Liver (tissue), 9 donors: Measurements from ENCODE around the gene UBQLN1. TPM values are rescaled to one million over a fixed set of nuclear protein-coding genes. Genes with fewer than 3 reads are reported as not detected.

Experiments used
- DNase-seq: peaks from one replicate; pipeline ENCODE4 v3.0.0-alpha.2; 2017; ENCODE audit warnings: low spot score
- H3K27ac ChIP-seq, 2 donors: one replicate each; pipeline ENCODE4 v1.7.0; 2013; ENCODE audit warnings: inconsistent platforms in 2 of 2, low read length in 2 of 2, control low read depth in 1 of 2, low read depth in 1 of 2, mild to moderate bottlenecking in 1 of 2
- H3K27me3 ChIP-seq, 4 donors: one replicate each; pipeline versions ENCODE4 v1.6.1 to v1.7.0; 2013; ENCODE audit warnings: low read length in 3 of 4, inconsistent platforms in 1 of 4, mild to moderate bottlenecking in 1 of 4, moderate library complexity in 1 of 4; ENCODE audit not compliant: control insufficient read depth in 4 of 4, insufficient read depth in 4 of 4
- H3K36me3 ChIP-seq, 4 donors: one replicate each; pipeline versions ENCODE4 v1.6.1 to v1.7.0; 2013; ENCODE audit warnings: low read length in 3 of 4, mild to moderate bottlenecking in 3 of 4, low read depth in 1 of 4, moderate library complexity in 1 of 4; ENCODE audit not compliant: control insufficient read depth in 4 of 4, insufficient read depth in 3 of 4
- H3K4me1 ChIP-seq, 4 donors: one replicate each; pipeline versions ENCODE4 v1.6.1 to v1.7.0; 2013; ENCODE audit warnings: low read length in 3 of 4, mild to moderate bottlenecking in 3 of 4, moderate library complexity in 1 of 4; ENCODE audit not compliant: control insufficient read depth in 4 of 4, insufficient read depth in 4 of 4
- H3K4me3 ChIP-seq, 3 donors: one replicate each; pipeline versions ENCODE4 v1.6.1 to v1.7.0; 2013; ENCODE audit warnings: low read length in 3 of 3, control low read depth in 1 of 3, low read depth in 1 of 3, mild to moderate bottlenecking in 1 of 3
- H3K9ac ChIP-seq, 2 donors: one replicate each; pipeline ENCODE4 v1.7.0; 2013; ENCODE audit warnings: low read length in 2 of 2, mild to moderate bottlenecking in 2 of 2, moderate library complexity in 2 of 2, control low read depth in 1 of 2, low read depth in 1 of 2
- H3K9me3 ChIP-seq, 4 donors: one replicate each; pipeline versions ENCODE4 v1.6.1 to v1.7.0; 2013; ENCODE audit warnings: low read length in 3 of 4; ENCODE audit not compliant: control insufficient read depth in 4 of 4
- ATF3 ChIP-seq: IDR thresholded peaks from 2 replicates; pipeline ENCODE4 v1.6.1; 2016; ENCODE audit warnings: antibody characterized with exemption
- FOXA1 ChIP-seq: IDR thresholded peaks from 2 replicates; pipeline ENCODE4 v1.6.1; 2016; ENCODE audit warnings: antibody characterized with exemption
- FOXA2 ChIP-seq: IDR thresholded peaks from 2 replicates; pipeline ENCODE4 v1.6.1; 2016; ENCODE audit warnings: antibody characterized with exemption
- GABPA ChIP-seq, 2 donors: IDR thresholded peaks in 1 of 2; conservative IDR thresholded peaks in 1 of 2; 2 replicates each; pipeline ENCODE4 v1.6.1; 2016; ENCODE audit warnings: antibody characterized with exemption in 2 of 2, mild to moderate bottlenecking in 1 of 2, moderate library complexity in 1 of 2
- JUND ChIP-seq, 2 donors: IDR thresholded peaks; 2 replicates each; pipeline ENCODE4 v1.6.1; 2016; ENCODE audit warnings: antibody characterized with exemption in 2 of 2
- MAX ChIP-seq: IDR thresholded peaks from 2 replicates; pipeline ENCODE4 v1.6.1; 2016; ENCODE audit warnings: antibody characterized with exemption
- NR2F2 ChIP-seq: IDR thresholded peaks from 2 replicates; pipeline ENCODE4 v1.6.1; 2016; ENCODE audit warnings: antibody characterized with exemption
- RAD21 ChIP-seq, 2 donors: IDR thresholded peaks; 2 replicates each; pipeline ENCODE4 v1.6.1; 2016; ENCODE audit warnings: antibody characterized with exemption in 2 of 2, mild to moderate bottlenecking in 2 of 2
- RXRA ChIP-seq, 2 donors: IDR thresholded peaks; 2 replicates each; pipeline ENCODE4 v1.6.1; 2017 to 2018; ENCODE audit warnings: antibody characterized with exemption in 2 of 2, mild to moderate bottlenecking in 1 of 2
- SP1 ChIP-seq: IDR thresholded peaks from 2 replicates; pipeline ENCODE4 v1.6.1; 2018; ENCODE audit warnings: antibody characterized with exemption, mild to moderate bottlenecking
- TAF1 ChIP-seq: conservative IDR thresholded peaks from 2 replicates; pipeline ENCODE4 v1.6.1; 2016; ENCODE audit warnings: antibody characterized with exemption, mild to moderate bottlenecking
- ZBTB33 ChIP-seq: IDR thresholded peaks from 2 replicates; pipeline ENCODE4 v1.6.1; 2016; ENCODE audit warnings: antibody characterized with exemption
- WGBS: extraction: QIAGEN DNeasy Blood & Tissue Kit; methylation state at CpG from one replicate; pipeline ENCODE4 v1.1.7; 2013; 5-methylcytosine and 5-hydroxymethylcytosine counted together
- polyA plus RNA-seq, 2 donors: library from polyadenylated mRNA; stranded (reverse) in 1 of 2; unstranded in 1 of 2; fragments of 200-250 nt in 1 of 2; fragments of >200 nt in 1 of 2; fragmentation: Nextera tagmentation in 1 of 2; extraction: Ambion mirVana in 1 of 2; gene quantifications; one replicate each; pipeline versions ENCODE4 v1.2.1 to v1.2.3, GENCODE V29; 2013 to 2015
- total RNA-seq, 2 donors: library from RNA; depleted of rRNA; stranded (reverse); fragments of >200 nt; gene quantifications; one replicate each; pipeline ENCODE4 v1.2.3, GENCODE V29; 2014
- donor health status: healthy.
- donor health status: healthy.
- donor health status: healthy.
- donor health status: healthy.
- donor health status: healthy.

The UBQLN1 gene
- total and polyA plus RNA-seq, 4 donors: 42.7 to 88.8 (median 63.1) TPM

- no peaks in the 10 kb centered on the region for H3K27me3 ChIP-seq
- no peak overlapping the region for H3K27ac ChIP-seq
- DNase-seq: no peak
- no peak overlapping the region for H3K9ac ChIP-seq
- H3K9me3 ChIP-seq: no peaks in the 10 kb centered on the region
- WGBS: 70% methylated on average over 6 of the region's 6 CpGs
- TF ChIP-seq MAX: no peak
- no peak for TF ChIP-seq FOXA1
- H3K36me3 ChIP-seq: no peaks in the 10 kb centered on the region
- peaks cover 11 to 25% (median 12%) of the 10 kb centered on the region in 4 donors for H3K4me1 ChIP-seq
- no peak overlapping the region for H3K4me3 ChIP-seq
These were observed 6.0 kb downstream of the UBQLN1 start for GRCh38 chr9:83701769-83702168.

- Histone ChIP-seq H3K4me3 (no peak overlapping the region), H3K36me3 (no peaks in the 10 kb centered on the region), H3K9me3 (no peaks in the 10 kb centered on the region), H3K27me3 (no peaks in the 10 kb centered on the region), H3K4me1 (peaks cover 11 to 24% (median 12%) of the 10 kb centered on the region in 4 donors), H3K9ac (no peak overlapping the region), H3K27ac (no peak overlapping the region)
- 96% methylated on average over 1 of the region's 1 CpG for WGBS
- DNase-seq: no peak
- TF ChIP-seq ZBTB33: no peak
- no peak for TF ChIP-seq RXRA (IDR thresholded peaks at IDR 0.05)
- TF ChIP-seq NR2F2: no peak
- TF ChIP-seq RAD21 (IDR thresholded peaks at IDR 0.05): no peak
- TF ChIP-seq SP1: no peak
- TF ChIP-seq ATF3: no peak
- TF ChIP-seq TAF1: no peak
- no peak for TF ChIP-seq GABPA (IDR thresholded peaks at IDR 0.05 in 1 of 2, conservative IDR thresholded peaks at IDR 0.05 in 1 of 2)
- no peak for TF ChIP-seq JUND (IDR thresholded peaks at IDR 0.05)
- no peak for TF ChIP-seq FOXA2
These were observed 6.5 kb downstream of the UBQLN1 start for GRCh38 chr9:83701286-83701685.

- no peak overlapping the region for H3K9ac ChIP-seq
- TF ChIP-seq FOXA2 (no peak), ATF3 (no peak)
- no peaks in the 10 kb centered on the region for H3K27me3 ChIP-seq
- 93% methylated on average over 3 of the region's 3 CpGs for WGBS
- no peak overlapping the region for H3K4me3 ChIP-seq
- no peak overlapping the region for H3K27ac ChIP-seq
- H3K36me3 ChIP-seq: no peaks in the 10 kb centered on the region
- DNase-seq: no peak
- no peaks in the 10 kb centered on the region for H3K9me3 ChIP-seq
- H3K4me1 ChIP-seq: peaks cover 6 to 13% (median 9%) of the 10 kb centered on the region in 4 donors
These were observed 8.1 kb downstream of the UBQLN1 start for GRCh38 chr9:83699615-83700014.
